Endothelial cell of umbilical vein (primary cell): ENCODE data around the gene SKI. TPM values are rescaled to one million over a fixed set of nuclear protein-coding genes. Genes with fewer than 3 reads are reported as not detected.
"Not testable (repeated sequence)": the region's sequence is repeated elsewhere in the genome, so short reads cannot be mapped to it uniquely, and the experiment has no call there.

ENCODE experiments used
- BruUV-seq: library from RNA; stranded (reverse); fragments of 400-500 nt; replicated peaks from 2 replicates; lab custom pipeline; 2021; lab: Mats Ljungman, UMichigan
- CTCF ChIA-PET: fragments of 300-600, 350-600 bp; sonication (Branson Sonifier 250); formaldehyde crosslinking; loops from one replicate; lab custom pipeline; 2021; ENCODE audit warnings: antibody characterized with exemption, inconsistent platforms; lab: Charles Lee
- POLR2A ChIA-PET: fragments of 300-600, 350-600 bp; sonication (Branson Sonifier 250); formaldehyde crosslinking; loops from one replicate; lab custom pipeline; 2021; ENCODE audit warnings: antibody characterized with exemption, inconsistent platforms; lab: Charles Lee
- DNase-seq: peaks from one replicate; pipeline ENCODE4 v3.0.0-alpha.2; 2011; ENCODE audit warnings: low read depth, low spot score
- FAIRE-seq: peaks from 2 replicates; lab custom pipeline; 2011; peaks lifted over from hg19 to GRCh38; lab: Jason Lieb, UNC
- H2AFZ ChIP-seq: 2 replicates; pipeline ENCODE4 v1.6.0; 2012; ENCODE audit warnings: low read depth, low read length, control low read depth, inconsistent platforms
- H3K27ac ChIP-seq: 2 replicates; pipeline ENCODE4 v1.5.1; 2011; ENCODE audit warnings: low read depth, mild to moderate bottlenecking, control low read depth, low read length, moderate library complexity; ENCODE audit not compliant: insufficient read depth
- H3K27me3 ChIP-seq, 2 experiments: 2 replicates each; pipeline versions ENCODE4 v1.6.0 to v1.6.1; 2011; ENCODE audit warnings: low read length in 2 of 2, mixed read lengths in 1 of 2; ENCODE audit not compliant: control insufficient read depth in 2 of 2, insufficient read depth in 2 of 2
- H3K36me3 ChIP-seq, 2 experiments: 2 replicates in 1 of 2; 3 replicates in 1 of 2; pipeline ENCODE4 v1.5.1; 2011; ENCODE audit warnings: low read length in 2 of 2, mild to moderate bottlenecking in 1 of 2, moderate library complexity in 1 of 2; ENCODE audit not compliant: control insufficient read depth in 2 of 2, insufficient read depth in 2 of 2; ENCODE audit errors: extremely low read depth in 1 of 2
- H3K4me1 ChIP-seq: 3 replicates; pipeline ENCODE4 v1.5.1; 2011; ENCODE audit warnings: mild to moderate bottlenecking, low read length; ENCODE audit not compliant: control insufficient read depth, insufficient read depth; ENCODE audit errors: extremely low read depth
- H3K4me2 ChIP-seq: 2 replicates; pipeline ENCODE4 v1.6.1; 2011; ENCODE audit warnings: low read length, control low read depth, mixed read lengths; ENCODE audit not compliant: insufficient read depth
- H3K4me3 ChIP-seq, 3 experiments: fragments of 200-600 bp in 1 of 3; sonication (generic), shearing (Covaris generic) in 1 of 3; replicated peaks in 1 of 3; 2 replicates each; pipeline ENCODE4 v1.5.1; 2011 to 2016; ENCODE audit warnings: control low read depth in 3 of 3, low read length in 3 of 3, mild to moderate bottlenecking in 2 of 3, inconsistent platforms in 1 of 3, low read depth in 1 of 3, moderate library complexity in 1 of 3; ENCODE audit not compliant: insufficient read depth in 1 of 3
- H3K79me2 ChIP-seq: 2 replicates; pipeline ENCODE4 v1.6.0; 2012; ENCODE audit warnings: low read length, inconsistent platforms; ENCODE audit not compliant: control insufficient read depth, insufficient read depth
- H3K9ac ChIP-seq: replicated peaks from 2 replicates; pipeline ENCODE3; 2011; ENCODE audit warnings: low read length, control low read depth; ENCODE audit not compliant: insufficient read depth; ENCODE audit errors: extremely low read depth
- H3K9me1 ChIP-seq: replicated peaks from 3 replicates; pipeline ENCODE4 v1.6.0; 2011; ENCODE audit warnings: mild to moderate bottlenecking, low read length; ENCODE audit not compliant: control insufficient read depth, insufficient read depth; ENCODE audit errors: extremely low read depth
- H3K9me3 ChIP-seq: replicated peaks from 2 replicates; pipeline ENCODE4 v1.5.1; 2012; ENCODE audit warnings: low read length, inconsistent platforms; ENCODE audit not compliant: control insufficient read depth, insufficient read depth
- H4K20me1 ChIP-seq: replicated peaks from 2 replicates; pipeline ENCODE3; 2011; ENCODE audit warnings: mild to moderate bottlenecking, low read length; ENCODE audit not compliant: control insufficient read depth, insufficient read depth; ENCODE audit errors: extremely low read depth
- CTCF ChIP-seq, 2 donors: IDR thresholded peaks; 1 replicate in 1 of 2; 2 replicates in 1 of 2; pipeline ENCODE4 v1.5.1; 2011; ENCODE audit warnings: low read length in 2 of 2, mild to moderate bottlenecking in 2 of 2, moderate library complexity in 2 of 2, control low read depth in 1 of 2, inconsistent platforms in 1 of 2, low read depth in 1 of 2; ENCODE audit not compliant: insufficient read depth in 1 of 2; ENCODE audit errors: extremely low read depth in 1 of 2
- EZH2 ChIP-seq: IDR thresholded peaks from 2 replicates; pipeline ENCODE4 v1.6.1; 2012; ENCODE audit warnings: borderline replicate concordance, low read depth, mild to moderate bottlenecking, moderate library complexity, low read length, inconsistent platforms; ENCODE audit not compliant: severe bottlenecking
- FOS ChIP-seq: IDR thresholded peaks from 2 replicates; pipeline ENCODE4 v1.6.1; 2011; ENCODE audit warnings: mild to moderate bottlenecking, low read length, moderate library complexity, borderline replicate concordance; ENCODE audit not compliant: insufficient read depth
- JUN ChIP-seq: IDR thresholded peaks from 2 replicates; pipeline ENCODE4 v1.6.1; 2011; ENCODE audit warnings: borderline replicate concordance, low read depth; ENCODE audit not compliant: insufficient read length, insufficient read depth
- MYC ChIP-seq: IDR thresholded peaks from one replicate; pipeline ENCODE4 v1.6.1; 2011; ENCODE audit warnings: mild to moderate bottlenecking, low read depth, low read length
- POLR2A ChIP-seq: IDR thresholded peaks from 2 replicates; pipeline ENCODE4 v1.6.1; 2012; ENCODE audit warnings: low read depth, mild to moderate bottlenecking, control low read depth, low read length
- dilution Hi-C: fragments of 300-500 bp; cut with MboI; formaldehyde crosslinking; loops from one replicate; pipeline ENCODE4 v1.15.0; 2019; ENCODE audit warnings: low sequenced_read_pairs; ENCODE audit not compliant: extremely low pct_ligation_motif_present
- intact Hi-C: fragments of 100-400 bp; cut with micrococcal nuclease; formaldehyde crosslinking; loops from one replicate; pipeline ENCODE4 v1.10.0; 2022
- polyA plus RNA-seq, 4 experiments: library from polyadenylated mRNA; depleted of rRNA in 3 of 4; stranded (reverse) in 3 of 4; unstranded in 1 of 4; fragments of >200 nt; gene quantifications; 2 replicates each; pipeline versions ENCODE4 v1.2.1 to v1.2.3, GENCODE V29; 2011 to 2012; ENCODE audit warnings: missing spikeins in 1 of 4
- total RNA-seq: library from RNA; stranded (reverse); gene quantifications from 2 replicates; pipeline ENCODE4 v1.2.3, GENCODE V29; 2021

Gene SKI
- total and polyA plus RNA-seq, 2 donors (not counting 3 experiments of a cell fraction or from before 2014, with no cell fraction given), result 11.6 to 80.3 TPM

GRCh38 chr1:2324553-2325366, 96.6 kb downstream of the SKI start:
- BruUV-seq, result no TSS peak
- FAIRE-seq (no peak), DNase-seq (no peak)
- no peaks in the 10 kb centered on the region for H3K9me1 ChIP-seq
- H3K79me2 ChIP-seq, result no peaks in the 10 kb centered on the region
- no peak for TF ChIP-seq MYC
- H3K9me3 ChIP-seq, result no peaks in the 10 kb centered on the region
- intact Hi-C loops, result no loop called here
- no peak overlapping the region for H3K27ac ChIP-seq
- H3K4me2 ChIP-seq, result no peak overlapping the region
- no peaks in the 10 kb centered on the region for H3K36me3 ChIP-seq
- POLR2A ChIA-PET, result no interaction called here
- no peaks in the 10 kb centered on the region for H4K20me1 ChIP-seq
- CTCF ChIA-PET, result no interaction called here
- H3K27me3 ChIP-seq, result no peaks in the 10 kb centered on the region
- peaks cover 5% of the 10 kb centered on the region for H3K4me1 ChIP-seq
- no peak overlapping the region for H3K4me3 ChIP-seq
- H2AFZ ChIP-seq, result no peak overlapping the region
- dilution Hi-C loops, result no loop called here
- H3K9ac ChIP-seq, result no peak overlapping the region

DNA sequence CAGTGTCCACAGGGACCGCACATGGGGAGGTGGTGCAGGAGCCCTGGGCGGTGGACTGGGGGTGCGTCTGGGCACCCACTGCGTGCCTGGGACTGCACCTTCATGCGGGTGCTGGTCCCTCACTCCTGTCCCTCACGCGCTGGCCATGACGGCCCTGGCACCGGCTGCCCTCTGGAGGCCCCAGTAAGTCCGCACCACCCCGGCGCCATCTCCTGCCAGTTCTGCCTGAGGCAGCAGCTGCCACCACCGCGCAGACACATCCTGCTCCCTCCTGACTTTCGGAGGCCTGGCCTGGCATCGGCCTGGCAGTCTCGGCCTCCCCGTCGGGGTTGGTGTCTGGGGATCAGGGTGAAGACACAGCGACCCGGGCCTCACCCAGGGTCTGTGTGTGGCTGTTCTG, 98.4 kb downstream of the SKI start:
- no peak overlapping the region for H3K9ac ChIP-seq
- dilution Hi-C loops, result no loop called here
- BruUV-seq, result no TSS peak
- no peaks in the 10 kb centered on the region for H3K36me3 ChIP-seq
- H3K27me3 ChIP-seq, result no peaks in the 10 kb centered on the region
- TF ChIP-seq CTCF (IDR thresholded peaks at IDR 0.05; ENCODE audit: extremely low read depth in 1 of 2, insufficient read depth in 1 of 2, low read depth in 1 of 2, low read length in 2 of 2) (no peak), POLR2A (no peak), MYC (no peak), JUN (no peak), EZH2 (no peak), FOS (no peak)
- ChIA-PET POLR2A (no interaction called here), CTCF (interaction anchor here (1.3 to 1.6 kb wide), 2 partner anchors 10 to 55 kb away, joined by 4 read pairs; no protein-coding TSS in a partner anchor)
- H2AFZ ChIP-seq, result no peak overlapping the region
- FAIRE-seq, result no peak
- intact Hi-C loops, result no loop called here
- no peak overlapping the region for H3K4me3 ChIP-seq
- H4K20me1 ChIP-seq, result no peaks in the 10 kb centered on the region
- DNase-seq, result no peak
- peaks cover 5% of the 10 kb centered on the region for H3K4me1 ChIP-seq
- no peaks in the 10 kb centered on the region for H3K9me3 ChIP-seq
- H3K27ac ChIP-seq, result no peak overlapping the region
- H3K79me2 ChIP-seq, result no peaks in the 10 kb centered on the region
- H3K9me1 ChIP-seq, result no peaks in the 10 kb centered on the region
- no peak overlapping the region for H3K4me2 ChIP-seq

GRCh38 chr1:2327162-2327561, 99.0 kb downstream of the SKI start:
- H3K9ac ChIP-seq, FAIRE-seq, H3K4me2 ChIP-seq, H2AFZ ChIP-seq, DNase-seq, H3K27me3 ChIP-seq, POLR2A ChIA-PET, H3K27ac ChIP-seq, intact Hi-C loops, H3K9me1 ChIP-seq, BruUV-seq, H3K4me3 ChIP-seq, H3K79me2 ChIP-seq, H3K9me3 ChIP-seq, H3K36me3 ChIP-seq, H4K20me1 ChIP-seq, dilution Hi-C loops, H3K4me1 ChIP-seq: not testable (repeated sequence)
- CTCF ChIA-PET, result interaction anchor here (0.5 to 1.6 kb wide), 3 partner anchors 11 to 121 kb away, joined by 3 to 4 read pairs (median 4); no protein-coding TSS in a partner anchor
